Measurements from ENCODE around the gene TCEANC2. TPM values are rescaled to one million over a fixed set of nuclear protein-coding genes. Genes with fewer than 3 reads are reported as not detected.

TCEANC2 gene
- total RNA-seq, 4 donors from 2014 or later = 4.8 to 8.1 (median 6.4) TPM

DNA sequence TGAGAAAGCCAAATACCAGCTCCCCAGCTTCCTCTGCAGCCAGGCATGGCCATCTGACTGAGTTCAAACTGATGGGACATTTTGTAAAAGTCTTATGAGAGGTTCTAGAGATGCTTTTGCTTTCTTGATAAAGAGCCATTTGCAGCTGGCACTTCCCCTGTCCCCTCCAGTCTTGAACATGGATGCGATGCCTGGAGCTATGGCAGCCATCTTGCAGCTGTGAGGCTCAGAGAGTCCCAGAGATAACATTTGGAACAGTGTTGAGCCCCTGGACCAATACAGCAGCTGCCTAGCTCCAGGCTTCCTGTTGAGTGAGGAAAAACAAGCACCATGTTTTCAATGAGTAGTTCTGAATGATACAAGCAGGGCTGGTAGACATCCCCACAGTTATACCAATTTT lies 85.6 kb downstream of the TCEANC2 start:
- no peak for DNase-seq (ENCODE audit: low spot score in 2 of 2)
- no peaks in the 10 kb centered on the region for H3K9me3 ChIP-seq
- TF ChIP-seq POLR2AphosphoS5 (IDR thresholded peaks at IDR 0.05) (no peak), EP300 (IDR thresholded peaks at IDR 0.05) (no peak), POLR2A (IDR thresholded peaks at IDR 0.05) (no peak)
- TF ChIP-seq, protein P1, sequence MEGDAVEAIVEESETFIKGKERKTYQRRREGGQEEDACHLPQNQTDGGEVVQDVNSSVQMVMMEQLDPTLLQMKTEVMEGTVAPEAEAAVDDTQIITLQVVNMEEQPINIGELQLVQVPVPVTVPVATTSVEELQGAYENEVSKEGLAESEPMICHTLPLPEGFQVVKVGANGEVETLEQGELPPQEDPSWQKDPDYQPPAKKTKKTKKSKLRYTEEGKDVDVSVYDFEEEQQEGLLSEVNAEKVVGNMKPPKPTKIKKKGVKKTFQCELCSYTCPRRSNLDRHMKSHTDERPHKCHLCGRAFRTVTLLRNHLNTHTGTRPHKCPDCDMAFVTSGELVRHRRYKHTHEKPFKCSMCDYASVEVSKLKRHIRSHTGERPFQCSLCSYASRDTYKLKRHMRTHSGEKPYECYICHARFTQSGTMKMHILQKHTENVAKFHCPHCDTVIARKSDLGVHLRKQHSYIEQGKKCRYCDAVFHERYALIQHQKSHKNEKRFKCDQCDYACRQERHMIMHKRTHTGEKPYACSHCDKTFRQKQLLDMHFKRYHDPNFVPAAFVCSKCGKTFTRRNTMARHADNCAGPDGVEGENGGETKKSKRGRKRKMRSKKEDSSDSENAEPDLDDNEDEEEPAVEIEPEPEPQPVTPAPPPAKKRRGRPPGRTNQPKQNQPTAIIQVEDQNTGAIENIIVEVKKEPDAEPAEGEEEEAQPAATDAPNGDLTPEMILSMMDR (IDR thresholded peaks at IDR 0.05) = no peak
- H3K36me3 ChIP-seq = no peaks in the 10 kb centered on the region
- H3K27me3 ChIP-seq = no peaks in the 10 kb centered on the region
- no peak overlapping the region for H3K4me3 ChIP-seq
- no peaks in the 10 kb centered on the region for H3K4me1 ChIP-seq
- 100% methylated on average over 1 of the region's 1 CpG for WGBS
- no peak overlapping the region for H3K27ac ChIP-seq

DNA sequence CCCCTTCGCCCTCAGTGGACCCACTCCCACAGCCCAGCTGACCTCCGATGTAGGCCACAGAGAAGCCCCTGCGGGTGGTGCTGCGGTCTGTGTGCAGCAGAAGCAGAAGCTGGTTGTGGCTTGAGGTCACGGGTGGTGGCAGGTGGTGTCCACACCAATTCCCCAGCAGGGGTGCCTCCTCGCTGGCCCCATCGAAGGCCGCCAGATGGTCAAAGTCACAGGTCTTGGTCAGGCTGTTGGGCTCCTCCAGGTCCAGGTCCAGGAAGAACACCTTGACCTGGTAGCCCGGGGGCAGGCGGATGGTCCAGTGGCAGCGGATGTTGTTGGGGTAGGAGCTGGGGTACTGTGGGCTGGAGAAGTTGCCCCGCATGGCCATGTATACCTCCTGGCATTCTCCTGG lies 86.3 kb downstream of the TCEANC2 start:
- DNase-seq (ENCODE audit: low spot score in 2 of 2) = no peak
- Histone ChIP-seq H3K27me3 (no peaks in the 10 kb centered on the region), H3K4me3 (no peak overlapping the region), H3K9me3 (no peaks in the 10 kb centered on the region), H3K27ac (no peak overlapping the region), H3K36me3 (no peaks in the 10 kb centered on the region), H3K4me1 (no peaks in the 10 kb centered on the region)
- WGBS = 95% methylated on average over 9 of the region's 12 CpGs
- TF ChIP-seq EP300 (IDR thresholded peaks at IDR 0.05) (no peak), POLR2AphosphoS5 (IDR thresholded peaks at IDR 0.05) (no peak), POLR2A (IDR thresholded peaks at IDR 0.05) (no peak)
- TF ChIP-seq, protein P1 (IDR thresholded peaks at IDR 0.05) = no peak

DNA sequence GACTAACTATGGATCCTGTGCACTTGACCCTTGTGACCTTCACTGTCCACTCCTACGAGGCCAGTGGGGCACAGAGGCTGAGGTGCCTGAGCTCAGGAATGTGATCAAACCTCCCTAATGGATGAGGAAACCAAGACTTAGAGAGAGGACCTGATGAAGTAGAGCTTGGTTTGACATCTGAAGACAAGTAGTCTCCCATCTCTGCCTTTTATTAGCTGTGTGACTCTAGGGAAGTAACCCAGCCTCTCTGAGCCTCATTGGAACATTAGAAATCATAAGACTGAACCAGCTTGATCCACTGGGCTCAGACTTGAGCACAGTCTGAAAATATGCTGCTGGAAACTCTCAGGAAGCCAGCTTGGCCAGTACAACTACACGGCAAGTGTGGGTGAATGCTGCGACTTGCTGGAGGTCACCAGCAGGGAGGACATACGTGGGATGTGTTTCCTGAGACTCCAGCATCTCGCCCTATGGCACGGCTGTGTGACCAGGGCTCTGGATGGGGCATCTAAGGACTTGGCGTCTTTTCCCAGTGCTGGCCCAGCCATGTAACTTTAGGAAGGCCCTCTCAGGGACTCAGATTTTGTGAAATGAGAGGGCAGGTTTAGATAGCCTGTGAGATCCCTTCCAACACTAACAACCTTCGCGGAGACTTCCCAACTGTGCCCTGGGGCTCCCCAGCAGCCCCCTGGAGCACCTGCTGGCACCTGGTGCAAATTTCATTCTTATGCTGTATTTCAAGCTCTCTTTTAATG lies 88.9 kb downstream of the TCEANC2 start:
- H3K27me3 ChIP-seq = no peaks in the 10 kb centered on the region
- no peak for TF ChIP-seq POLR2A (IDR thresholded peaks at IDR 0.05)
- no peaks in the 10 kb centered on the region for H3K4me1 ChIP-seq
- no peak for DNase-seq (ENCODE audit: low spot score in 2 of 2)
- WGBS = 73% methylated on average over 8 of the region's 9 CpGs
- no peaks in the 10 kb centered on the region for H3K36me3 ChIP-seq
- no peak overlapping the region for H3K27ac ChIP-seq
- no peaks in the 10 kb centered on the region for H3K9me3 ChIP-seq
- no peak overlapping the region for H3K4me3 ChIP-seq

DNA sequence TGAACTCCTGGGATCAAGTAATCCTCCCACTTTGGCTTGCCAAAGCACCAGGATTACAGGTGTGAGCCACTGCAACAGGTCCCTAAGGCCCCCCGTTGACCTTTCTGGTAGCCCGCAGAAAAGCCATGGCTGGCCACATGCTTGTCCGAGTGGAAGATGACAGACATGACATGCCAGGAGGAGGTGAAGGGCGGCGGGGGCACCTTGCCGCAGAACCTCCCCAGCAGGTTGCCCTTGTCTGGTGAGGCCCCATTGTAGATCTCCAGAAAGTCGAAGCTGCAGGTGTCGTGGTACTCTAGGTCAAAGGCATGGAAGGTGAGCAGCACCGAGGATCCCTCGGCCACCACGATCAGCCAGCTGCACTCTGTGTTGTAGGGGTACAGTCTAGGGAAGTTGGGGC lies 91.0 kb downstream of the TCEANC2 start:
- Histone ChIP-seq H3K4me3 (no peak overlapping the region), H3K4me1 (no peaks in the 10 kb centered on the region), H3K9me3 (no peaks in the 10 kb centered on the region), H3K36me3 (no peaks in the 10 kb centered on the region), H3K27ac (no peak overlapping the region), H3K27me3 (no peaks in the 10 kb centered on the region)
- no peak for DNase-seq (ENCODE audit: low spot score in 2 of 2)
- 98% methylated on average over 11 of the region's 11 CpGs for WGBS
- TF ChIP-seq POLR2AphosphoS5 (IDR thresholded peaks at IDR 0.05) = no peak
- no peak for TF ChIP-seq POLR2A (IDR thresholded peaks at IDR 0.05)
- TF ChIP-seq EP300 (IDR thresholded peaks at IDR 0.05) = no peak
- TF ChIP-seq, protein P1 (IDR thresholded peaks at IDR 0.05) = no peak

DNA sequence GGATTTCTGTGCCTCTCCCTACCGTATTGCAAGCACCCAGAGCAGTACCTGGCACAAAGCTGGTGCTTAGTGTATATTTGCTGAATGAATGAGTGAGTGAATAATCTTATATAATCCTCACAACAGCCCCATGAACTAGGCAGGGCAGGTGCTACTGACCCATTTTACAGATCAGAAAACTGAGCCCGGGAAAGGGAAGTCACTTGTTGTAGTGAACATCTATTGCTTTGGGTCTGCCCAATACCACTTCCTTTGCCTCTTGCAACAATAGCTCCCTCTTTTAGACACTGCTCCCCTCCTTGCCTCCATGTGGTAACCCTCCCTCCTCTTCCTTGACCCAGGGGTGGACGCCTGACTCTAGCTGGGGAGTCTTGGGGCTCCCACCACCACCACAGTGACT lies 96.3 kb downstream of the TCEANC2 start:
- H3K36me3 ChIP-seq = no peaks in the 10 kb centered on the region
- TF ChIP-seq, protein P1 (IDR thresholded peaks at IDR 0.05) = no peak
- TF ChIP-seq POLR2AphosphoS5 (IDR thresholded peaks at IDR 0.05) (no peak), EP300 (IDR thresholded peaks at IDR 0.05) (no peak), POLR2A (IDR thresholded peaks at IDR 0.05) (no peak)
- 94% methylated on average over 3 of the region's 3 CpGs for WGBS
- H3K9me3 ChIP-seq = no peaks in the 10 kb centered on the region
- peaks cover 14% of the 10 kb centered on the region for H3K4me1 ChIP-seq
- no peaks in the 10 kb centered on the region for H3K27me3 ChIP-seq
- H3K4me3 ChIP-seq = no peak overlapping the region
- no peak overlapping the region for H3K27ac ChIP-seq
- no peak for DNase-seq (ENCODE audit: low spot score in 2 of 2)

Data from suprapubic skin (tissue), 4 donors.